Cardiac septum (tissue), 1 donor: ENCODE data around the gene CRISPLD2. TPM values are rescaled to one million over a fixed set of nuclear protein-coding genes. Genes with fewer than 3 reads are reported as not detected.

Source experiments
- DNase-seq: peaks from one replicate; pipeline ENCODE4 v3.0.0-alpha.2; 2020; ENCODE audit warnings: low spot score
- intact Hi-C: fragments of 100-400 bp; cut with DNase I; formaldehyde crosslinking; loops from one replicate; pipeline ENCODE4 v1.14.0; 2022
- total RNA-seq: library from RNA; stranded (reverse); fragmentation: NEBNext Ultra II Directional; extraction: Animal tissue kit (Norgen Biotek cat#: 25700); gene quantifications from one replicate; pipeline ENCODE4 v1.2.1, GENCODE V29; 2021
- donor health status: DM: no; HTN: no; CAD: no.

The CRISPLD2 gene
- total RNA-seq, 1 donor from 2014 or later: 16.3 TPM

- intact Hi-C loops: no loop called here
- DNase-seq: no peak
Measured at GRCh38 chr16:84893849-84894599, 74.2 kb downstream of the CRISPLD2 start.

- intact Hi-C loops: no loop called here
- DNase-seq: no peak
Measured at GRCh38 chr16:84895016-84895415, 75.2 kb downstream of the CRISPLD2 start.

GRCh38 chr16:84896847-84897246, 77.1 kb downstream of the CRISPLD2 start:
- no peak for DNase-seq

GRCh38 chr16:84897911-84898377, 78.2 kb downstream of the CRISPLD2 start:
- DNase-seq: no peak
- intact Hi-C loops: no loop called here

More at GRCh38 chr16:84896847-84897246, 77.1 kb downstream of the CRISPLD2 start:
- intact Hi-C loops: no loop called here

- intact Hi-C loops: no loop called here
- no peak for DNase-seq
Measured at GRCh38 chr16:84898447-84898846, 78.7 kb downstream of the CRISPLD2 start.

- intact Hi-C loops: no loop called here
- DNase-seq: no peak
Measured at GRCh38 chr16:84899414-84899813, 79.6 kb downstream of the CRISPLD2 start.

GRCh38 chr16:84905965-84906460, 86.2 kb downstream of the CRISPLD2 start:
- intact Hi-C loops: no loop called here
- DNase-seq: no peak

GRCh38 chr16:84907051-84907450, 87.3 kb downstream of the CRISPLD2 start:
- no peak for DNase-seq
- intact Hi-C loops: no loop called here

GRCh38 chr16:84907575-84907974, 87.8 kb downstream of the CRISPLD2 start:
- no peak for DNase-seq
- intact Hi-C loops: no loop called here

GRCh38 chr16:84909476-84910085, 89.8 kb downstream of the CRISPLD2 start:
- DNase-seq: no peak
- intact Hi-C loops: no loop called here

GRCh38 chr16:84911486-84912216, 91.9 kb downstream of the CRISPLD2 start:
- intact Hi-C loops: no loop called here

GRCh38 chr16:84913315-84913714, 93.5 kb downstream of the CRISPLD2 start:
- no peak for DNase-seq
- intact Hi-C loops: no loop called here

More at GRCh38 chr16:84911486-84912216, 91.9 kb downstream of the CRISPLD2 start:
- no peak for DNase-seq

GRCh38 chr16:84914273-84914672, 94.5 kb downstream of the CRISPLD2 start:
- no peak for DNase-seq
- intact Hi-C loops: no loop called here

GRCh38 chr16:84916178-84916577, 96.4 kb downstream of the CRISPLD2 start:
- DNase-seq: no peak
- intact Hi-C loops: no loop called here

- DNase-seq: no peak
- intact Hi-C loops: no loop called here
Measured at GRCh38 chr16:84916850-84917249, 97.1 kb downstream of the CRISPLD2 start.

GRCh38 chr16:84917492-84917891, 97.7 kb downstream of the CRISPLD2 start:
- no peak for DNase-seq
- intact Hi-C loops: no loop called here

- intact Hi-C loops: no loop called here
- DNase-seq: no peak
Measured at GRCh38 chr16:84918006-84918909, 98.5 kb downstream of the CRISPLD2 start.

- DNase-seq: no peak
- intact Hi-C loops: no loop called here
Measured at GRCh38 chr16:84919269-84919668, 99.5 kb downstream of the CRISPLD2 start.

GRCh38 chr16:84919708-84920107, 99.9 kb downstream of the CRISPLD2 start:
- intact Hi-C loops: no loop called here

More at GRCh38 chr16:84919708-84920107, 99.9 kb downstream of the CRISPLD2 start:
- no peak for DNase-seq
